ENCODE data around the gene C1orf50.

DNA sequence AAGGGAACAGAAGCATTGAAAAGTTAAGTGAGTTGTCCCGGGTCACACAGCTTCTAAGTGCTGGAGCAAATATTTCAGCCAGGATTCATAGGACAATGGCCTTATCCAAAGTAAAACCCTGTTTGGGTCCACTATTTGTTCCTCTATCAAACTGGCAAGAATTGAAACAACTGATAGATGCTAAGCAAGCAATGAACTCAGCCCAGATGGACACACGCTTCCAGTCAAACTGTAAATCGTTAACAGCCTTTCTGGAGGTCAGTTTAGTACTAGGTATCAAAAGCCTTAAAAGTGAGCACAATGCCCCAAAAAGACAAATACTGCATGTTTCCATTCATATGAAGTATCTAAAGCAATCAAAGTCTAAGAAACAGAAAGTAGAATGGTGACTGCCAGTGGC is 50.9 kb downstream of the C1orf50 start:
- TF ChIP-seq, protein P1, sequence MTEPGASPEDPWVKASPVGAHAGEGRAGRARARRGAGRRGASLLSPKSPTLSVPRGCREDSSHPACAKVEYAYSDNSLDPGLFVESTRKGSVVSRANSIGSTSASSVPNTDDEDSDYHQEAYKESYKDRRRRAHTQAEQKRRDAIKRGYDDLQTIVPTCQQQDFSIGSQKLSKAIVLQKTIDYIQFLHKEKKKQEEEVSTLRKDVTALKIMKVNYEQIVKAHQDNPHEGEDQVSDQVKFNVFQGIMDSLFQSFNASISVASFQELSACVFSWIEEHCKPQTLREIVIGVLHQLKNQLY (CRISPR knock-in tag; IDR thresholded peaks at IDR 0.05) = no peak
- TF ChIP-seq CTCF (IDR thresholded peaks at IDR 0.05) = no peak
- TF ChIP-seq, protein P2, sequence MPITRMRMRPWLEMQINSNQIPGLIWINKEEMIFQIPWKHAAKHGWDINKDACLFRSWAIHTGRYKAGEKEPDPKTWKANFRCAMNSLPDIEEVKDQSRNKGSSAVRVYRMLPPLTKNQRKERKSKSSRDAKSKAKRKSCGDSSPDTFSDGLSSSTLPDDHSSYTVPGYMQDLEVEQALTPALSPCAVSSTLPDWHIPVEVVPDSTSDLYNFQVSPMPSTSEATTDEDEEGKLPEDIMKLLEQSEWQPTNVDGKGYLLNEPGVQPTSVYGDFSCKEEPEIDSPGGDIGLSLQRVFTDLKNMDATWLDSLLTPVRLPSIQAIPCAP (CRISPR knock-in tag; IDR thresholded peaks at IDR 0.05) = no peak
- TF ChIP-seq, protein P3, sequence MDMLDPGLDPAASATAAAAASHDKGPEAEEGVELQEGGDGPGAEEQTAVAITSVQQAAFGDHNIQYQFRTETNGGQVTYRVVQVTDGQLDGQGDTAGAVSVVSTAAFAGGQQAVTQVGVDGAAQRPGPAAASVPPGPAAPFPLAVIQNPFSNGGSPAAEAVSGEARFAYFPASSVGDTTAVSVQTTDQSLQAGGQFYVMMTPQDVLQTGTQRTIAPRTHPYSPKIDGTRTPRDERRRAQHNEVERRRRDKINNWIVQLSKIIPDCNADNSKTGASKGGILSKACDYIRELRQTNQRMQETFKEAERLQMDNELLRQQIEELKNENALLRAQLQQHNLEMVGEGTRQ (CRISPR knock-in tag; IDR thresholded peaks at IDR 0.05) = no peak
- TF ChIP-seq FOXP1 (CRISPR knock-in tag; IDR thresholded peaks at IDR 0.05; ENCODE audit: borderline replicate concordance) = no peak
- TF ChIP-seq CBFB (CRISPR knock-in tag; IDR thresholded peaks at IDR 0.05; ENCODE audit: low read depth) = no peak
- no peak for TF ChIP-seq MYBL2 (CRISPR knock-in tag; IDR thresholded peaks at IDR 0.05)
- no peak for TF ChIP-seq TEAD4 (CRISPR knock-in tag; IDR thresholded peaks at IDR 0.05)
- no peak for TF ChIP-seq JUN (CRISPR knock-in tag; IDR thresholded peaks at IDR 0.05)
